Midbrain (tissue), 1 donor: ENCODE results near the gene KIAA1191.

Experiments
- DNase-seq: peaks from one replicate; lab custom pipeline; 2025; lab: John Stamatoyannopoulos, UW

The KIAA1191 gene

GRCh38 chr5:176365351-176366231, 4.0 kb upstream of the KIAA1191 start, which contains the start of gene ARL10:
ARL10 (plus strand) TSS chr5:176365487; CDS start chr5:176365564, 77 bp downstream.
- DNase-seq = peak; percentile 40

GRCh38 chr5:176364765-176365350, 3.3 kb upstream of the KIAA1191 start:
- DNase-seq = no peak

GRCh38 chr5:176362233-176362490, 598 bp upstream of the KIAA1191 start:
- DNase-seq = no peak

- DNase-seq = no peak
Observed at GRCh38 chr5:176360894-176361436, 599 bp downstream of the KIAA1191 start.

- no peak for DNase-seq
Observed at GRCh38 chr5:176359658-176360057, 1.9 kb downstream of the KIAA1191 start.

- DNase-seq = no peak
Observed at GRCh38 chr5:176356179-176356566, 5.4 kb downstream of the KIAA1191 start.

GRCh38 chr5:176355400-176356178, 6.0 kb downstream of the KIAA1191 start:
- DNase-seq = no peak

GRCh38 chr5:176353533-176353932, 8.0 kb downstream of the KIAA1191 start:
- no peak for DNase-seq

- DNase-seq = no peak
Observed at GRCh38 chr5:176352116-176352878, 9.3 kb downstream of the KIAA1191 start.

GRCh38 chr5:176350416-176350815, 11.1 kb downstream of the KIAA1191 start:
- no peak for DNase-seq

GRCh38 chr5:176342766-176343458, 18.7 kb downstream of the KIAA1191 start:
- no peak for DNase-seq

- no peak for DNase-seq
Observed at GRCh38 chr5:176342158-176342483, 19.4 kb downstream of the KIAA1191 start.

- DNase-seq = no peak
Observed at GRCh38 chr5:176341325-176342157, 20.0 kb downstream of the KIAA1191 start.

GRCh38 chr5:176339304-176339703, 22.3 kb downstream of the KIAA1191 start:
- DNase-seq = no peak

- no peak for DNase-seq
Observed at GRCh38 chr5:176337913-176338312, 23.7 kb downstream of the KIAA1191 start.

- no peak for DNase-seq
Observed at GRCh38 chr5:176334031-176334770, 27.4 kb downstream of the KIAA1191 start.

GRCh38 chr5:176320577-176320976, 41.0 kb downstream of the KIAA1191 start:
- DNase-seq = no peak

- no peak for DNase-seq
Observed at GRCh38 chr5:176319827-176320554, 41.6 kb downstream of the KIAA1191 start.
